Calu3 (cell line): ENCODE data around the gene MYT1. TPM values are rescaled to one million over a fixed set of nuclear protein-coding genes. Genes with fewer than 3 reads are reported as not detected.

Experiments used
- BruUV-seq: library from RNA; stranded (reverse); fragments of 400-500 nt; replicated peaks from 2 replicates; lab custom pipeline; 2021; lab: Mats Ljungman, UMichigan
- CTCF ChIA-PET: fragments of 300-600 bp; sonication (Branson Sonifier 250); formaldehyde crosslinking; loops from one replicate; lab custom pipeline; 2022; ENCODE audit warnings: antibody characterized with exemption; lab: Charles Lee
- DNase-seq: peaks from one replicate; pipeline ENCODE4 v3.0.0; 2022
- H3K27ac Mint-ChIP-seq: one replicate; pipeline ENCODE4 v1.8.0; 2022; ENCODE audit warnings: mixed read lengths; ENCODE audit not compliant: unreplicated experiment
- H3K27me3 Mint-ChIP-seq: one replicate; pipeline ENCODE4 v1.8.0; 2022; ENCODE audit warnings: mixed read lengths; ENCODE audit not compliant: unreplicated experiment
- H3K36me3 Mint-ChIP-seq: one replicate; pipeline ENCODE4 v1.8.0; 2022; ENCODE audit warnings: mild to moderate bottlenecking, moderate library complexity, mixed read lengths; ENCODE audit not compliant: insufficient read depth, unreplicated experiment
- H3K4me1 Mint-ChIP-seq: one replicate; pipeline ENCODE4 v1.8.0; 2022; ENCODE audit warnings: mild to moderate bottlenecking, low read depth, mixed read lengths; ENCODE audit not compliant: unreplicated experiment
- H3K4me3 Mint-ChIP-seq: one replicate; pipeline ENCODE4 v1.8.0; 2022; ENCODE audit warnings: mild to moderate bottlenecking, low read depth, moderate library complexity, mixed read lengths; ENCODE audit not compliant: unreplicated experiment
- H3K9me3 Mint-ChIP-seq: one replicate; pipeline ENCODE4 v1.8.0; 2022; ENCODE audit warnings: low read depth, mixed read lengths; ENCODE audit not compliant: unreplicated experiment
- intact Hi-C: fragments of 100-400 bp; cut with micrococcal nuclease; formaldehyde crosslinking; loops from one replicate; pipeline ENCODE4 v1.10.0; 2022; ENCODE audit not compliant: unreplicated experiment
- total RNA-seq: library from RNA; stranded (reverse); gene quantifications from 2 replicates; pipeline ENCODE4 v1.2.3, GENCODE V29; 2022
- TF ChIP-seq, protein P1 (sequence below): fragments of 200-600 bp; IDR thresholded peaks from one replicate; pipeline ENCODE4 v1.8.0; 2022; ENCODE audit warnings: antibody characterized with exemption; ENCODE audit not compliant: unreplicated experiment

The MYT1 gene
- total RNA-seq, 1 experiment from 2014 or later = 0.45 TPM

DNA sequence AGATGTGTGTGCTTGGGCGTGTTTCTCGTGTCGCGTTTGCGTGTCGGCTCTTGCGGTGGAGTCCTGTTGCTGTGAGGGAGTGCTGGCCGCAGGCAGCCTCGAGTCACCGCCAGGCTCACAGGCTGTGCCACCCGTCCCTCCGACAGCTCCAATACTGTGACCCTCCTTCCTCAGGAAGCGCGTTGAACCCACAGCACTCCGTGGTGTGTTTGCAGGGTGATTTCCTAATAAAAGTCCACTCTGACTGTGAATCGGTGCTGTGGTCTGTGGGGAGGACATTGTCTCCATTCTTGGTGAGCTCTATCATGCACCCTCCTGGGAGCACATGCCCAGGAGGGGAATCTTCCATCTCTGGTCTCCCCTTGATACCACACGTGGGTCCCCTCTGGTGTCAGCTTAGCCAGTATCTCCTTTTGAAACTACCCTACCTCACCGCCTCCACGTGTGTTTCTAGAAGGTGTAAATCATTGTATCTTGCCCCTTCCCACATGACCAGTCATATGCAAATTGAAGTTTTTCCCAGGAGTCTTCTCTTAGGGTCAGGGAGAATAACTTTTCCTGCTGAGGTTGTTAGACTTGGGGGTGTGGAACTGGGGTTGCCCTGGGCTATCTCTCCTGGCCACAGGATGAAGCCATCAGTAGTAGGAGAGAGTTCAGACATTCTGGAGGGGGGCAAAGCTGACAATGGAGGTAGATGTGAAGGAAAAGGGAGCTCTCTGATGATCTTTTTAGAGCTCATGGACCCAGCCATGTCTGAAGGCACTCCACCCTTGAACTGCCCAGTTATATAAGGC lies 77.9 kb downstream of the MYT1 start:
- Mint-ChIP-seq H3K27ac (no peak overlapping the region), H3K36me3 (no peaks in the 10 kb centered on the region), H3K4me1 (no peaks in the 10 kb centered on the region), H3K9me3 (no peaks in the 10 kb centered on the region), H3K27me3 (peaks cover 72% of the 10 kb centered on the region), H3K4me3 (no peak overlapping the region)
- intact Hi-C loops = no loop called here
- BruUV-seq = no TSS peak
- no peak for DNase-seq
- TF ChIP-seq, protein P1, sequence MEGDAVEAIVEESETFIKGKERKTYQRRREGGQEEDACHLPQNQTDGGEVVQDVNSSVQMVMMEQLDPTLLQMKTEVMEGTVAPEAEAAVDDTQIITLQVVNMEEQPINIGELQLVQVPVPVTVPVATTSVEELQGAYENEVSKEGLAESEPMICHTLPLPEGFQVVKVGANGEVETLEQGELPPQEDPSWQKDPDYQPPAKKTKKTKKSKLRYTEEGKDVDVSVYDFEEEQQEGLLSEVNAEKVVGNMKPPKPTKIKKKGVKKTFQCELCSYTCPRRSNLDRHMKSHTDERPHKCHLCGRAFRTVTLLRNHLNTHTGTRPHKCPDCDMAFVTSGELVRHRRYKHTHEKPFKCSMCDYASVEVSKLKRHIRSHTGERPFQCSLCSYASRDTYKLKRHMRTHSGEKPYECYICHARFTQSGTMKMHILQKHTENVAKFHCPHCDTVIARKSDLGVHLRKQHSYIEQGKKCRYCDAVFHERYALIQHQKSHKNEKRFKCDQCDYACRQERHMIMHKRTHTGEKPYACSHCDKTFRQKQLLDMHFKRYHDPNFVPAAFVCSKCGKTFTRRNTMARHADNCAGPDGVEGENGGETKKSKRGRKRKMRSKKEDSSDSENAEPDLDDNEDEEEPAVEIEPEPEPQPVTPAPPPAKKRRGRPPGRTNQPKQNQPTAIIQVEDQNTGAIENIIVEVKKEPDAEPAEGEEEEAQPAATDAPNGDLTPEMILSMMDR = no peak
- CTCF ChIA-PET = interaction anchor here (0.7 kb wide), 1 partner anchor 13 kb away, joined by 3 read pairs; no protein-coding TSS in a partner anchor

DNA sequence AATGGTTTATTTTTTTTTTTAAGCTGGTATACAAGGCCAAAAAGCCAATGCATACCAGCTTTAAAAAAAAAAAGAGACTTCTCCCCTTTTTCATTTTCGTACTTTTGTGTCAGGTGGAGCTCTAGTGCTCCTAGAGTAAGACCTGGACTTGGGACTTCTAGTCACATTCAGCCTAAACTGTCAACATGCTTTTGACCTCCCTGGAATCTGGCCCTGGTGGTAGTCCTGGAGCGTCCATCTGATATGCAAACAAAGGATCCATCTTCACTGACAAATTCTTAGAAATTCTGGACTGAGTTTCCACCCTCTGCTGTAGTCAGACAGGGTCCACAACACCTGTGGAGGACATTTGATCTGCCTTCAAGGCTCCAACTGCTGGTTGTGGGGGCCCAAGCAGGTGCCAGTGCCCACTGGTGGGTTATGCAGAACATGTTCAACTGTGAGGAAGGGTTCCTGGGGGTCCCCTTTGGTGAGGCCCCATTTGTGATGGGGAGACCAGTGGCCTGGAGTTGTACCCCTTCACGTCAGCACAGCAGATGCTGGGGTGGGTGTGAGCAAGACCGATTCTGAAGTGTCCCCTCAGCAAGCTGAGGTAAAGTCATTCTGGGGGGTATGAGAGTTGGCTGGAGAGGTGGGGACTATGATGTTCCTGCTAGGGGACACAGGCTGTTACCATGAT lies 78.7 kb downstream of the MYT1 start:
- no peak for DNase-seq
- peaks cover 72% of the 10 kb centered on the region for H3K27me3 Mint-ChIP-seq

DNA sequence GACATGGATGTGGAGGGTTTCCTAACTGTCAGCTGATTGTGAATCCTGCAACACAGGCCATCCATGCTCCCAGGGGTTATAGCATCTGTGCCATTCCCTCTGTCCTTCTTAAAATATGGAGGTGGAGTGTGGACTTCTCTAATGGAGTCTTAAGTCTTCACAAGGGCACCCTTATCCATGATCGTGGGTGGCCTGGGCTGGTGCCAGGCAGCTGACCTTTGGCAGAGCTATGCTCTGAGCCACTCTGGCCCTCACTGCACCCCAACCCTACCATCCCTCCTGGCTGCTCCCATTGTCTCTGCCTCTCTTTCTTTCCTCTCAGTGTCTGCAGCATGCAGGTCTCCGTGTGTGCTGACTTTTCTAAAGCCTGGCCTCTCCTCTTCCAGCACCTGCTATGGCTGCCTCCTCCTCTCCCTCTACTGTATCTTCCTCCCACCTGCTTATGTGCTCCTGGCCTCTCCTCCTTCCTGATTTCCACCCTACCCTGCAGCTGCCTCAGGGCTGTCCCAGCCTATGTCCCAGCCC lies 80.1 kb downstream of the MYT1 start:
- H3K4me1 Mint-ChIP-seq = no peaks in the 10 kb centered on the region

More for the DNA sequence above, 78.7 kb downstream of the MYT1 start:
- Mint-ChIP-seq H3K4me1 (no peaks in the 10 kb centered on the region), H3K27ac (no peak overlapping the region), H3K36me3 (no peaks in the 10 kb centered on the region), H3K9me3 (no peaks in the 10 kb centered on the region), H3K4me3 (no peak overlapping the region)
- no TSS peak for BruUV-seq
- TF ChIP-seq, protein P1 = no peak
- CTCF ChIA-PET = interaction anchor here (0.7 kb wide), 1 partner anchor 14 kb away, joined by 3 read pairs; no protein-coding TSS in a partner anchor
- intact Hi-C loops = no loop called here

DNA sequence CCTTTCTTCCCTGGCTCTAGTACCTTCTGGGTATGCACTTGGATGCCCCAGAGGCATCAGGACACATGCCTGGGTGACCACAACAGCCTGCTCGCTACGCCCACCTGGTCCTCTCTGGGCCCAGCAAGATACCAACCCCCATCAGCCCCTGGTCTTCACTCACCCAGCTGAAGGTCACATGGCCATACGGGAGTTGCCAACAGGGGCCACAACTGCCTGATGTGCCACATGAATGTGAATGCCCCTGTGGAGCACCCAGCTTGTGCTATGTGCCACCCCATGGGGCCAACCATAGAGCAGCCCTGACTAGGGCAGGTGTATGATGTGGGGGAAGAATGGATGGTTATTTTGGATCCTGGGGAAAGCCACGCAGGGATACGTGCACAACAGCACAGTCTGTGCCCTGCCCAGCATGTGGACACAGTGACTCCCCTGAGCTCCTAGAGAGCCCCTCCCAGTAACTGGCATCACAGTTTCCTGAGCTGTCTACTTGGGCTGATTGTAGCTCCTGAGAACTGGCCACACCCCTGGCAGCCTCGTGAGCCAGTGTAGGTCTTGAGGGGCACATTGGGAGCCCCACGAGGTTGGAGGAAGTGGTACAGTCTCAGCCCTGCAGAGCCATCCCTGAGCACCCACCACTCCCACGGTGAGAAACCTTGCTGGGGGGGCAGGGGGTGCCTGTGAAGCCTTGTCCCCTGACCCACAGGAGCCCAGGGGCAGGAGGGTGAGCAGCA lies 80.8 kb downstream of the MYT1 start:
- peaks cover 82% of the 10 kb centered on the region for H3K27me3 Mint-ChIP-seq
- no TSS peak for BruUV-seq

More for the DNA sequence above, 80.1 kb downstream of the MYT1 start:
- H3K36me3 Mint-ChIP-seq = no peaks in the 10 kb centered on the region
- TF ChIP-seq, protein P1 = no peak
- no peak for DNase-seq
- H3K4me3 Mint-ChIP-seq = no peak overlapping the region
- no TSS peak for BruUV-seq
- CTCF ChIA-PET = no interaction called here
- H3K9me3 Mint-ChIP-seq = no peaks in the 10 kb centered on the region
- intact Hi-C loops = no loop called here
- no peak overlapping the region for H3K27ac Mint-ChIP-seq
- H3K27me3 Mint-ChIP-seq = peaks cover 75% of the 10 kb centered on the region

More for the DNA sequence above, 80.8 kb downstream of the MYT1 start:
- Mint-ChIP-seq H3K4me1 (no peaks in the 10 kb centered on the region), H3K4me3 (no peak overlapping the region), H3K27ac (no peak overlapping the region), H3K9me3 (no peaks in the 10 kb centered on the region), H3K36me3 (no peaks in the 10 kb centered on the region)
- no peak for DNase-seq
- TF ChIP-seq, protein P1 = no peak
- intact Hi-C loops = no loop called here
- CTCF ChIA-PET = no interaction called here
